HUES6 (cell line): ENCODE measurements around the gene GAB2.
"Not testable (repeated sequence)": the region's sequence is repeated elsewhere in the genome, so short reads cannot be mapped to it uniquely, and the experiment has no call there.

Source experiments
- H3K27ac ChIP-seq: 2 replicates; pipeline ENCODE4 v1.7.0; 2013; ENCODE audit warnings: low read depth, mild to moderate bottlenecking, low read length, inconsistent platforms
- H3K27me3 ChIP-seq: 2 replicates; pipeline ENCODE4 v1.6.1; 2013; ENCODE audit warnings: low read length; ENCODE audit not compliant: control insufficient read depth, insufficient read depth
- H3K36me3 ChIP-seq: 2 replicates; pipeline ENCODE4 v1.6.1; 2013; ENCODE audit warnings: low read length; ENCODE audit not compliant: control insufficient read depth, insufficient read depth
- H3K4me1 ChIP-seq: 2 replicates; pipeline ENCODE4 v1.6.1; 2013; ENCODE audit warnings: low read length; ENCODE audit not compliant: control insufficient read depth, insufficient read depth
- H3K4me3 ChIP-seq: 2 replicates; pipeline ENCODE4 v1.5.1; 2013; ENCODE audit warnings: low read depth, low read length
- H3K9ac ChIP-seq: one replicate; pipeline ENCODE4 v1.6.1; 2013; ENCODE audit warnings: mild to moderate bottlenecking, low read length
- H3K9me3 ChIP-seq: 2 replicates; pipeline ENCODE4 v1.6.1; 2013; ENCODE audit warnings: low read depth, low read length; ENCODE audit not compliant: control insufficient read depth, insufficient read depth

GAB2 gene

DNA sequence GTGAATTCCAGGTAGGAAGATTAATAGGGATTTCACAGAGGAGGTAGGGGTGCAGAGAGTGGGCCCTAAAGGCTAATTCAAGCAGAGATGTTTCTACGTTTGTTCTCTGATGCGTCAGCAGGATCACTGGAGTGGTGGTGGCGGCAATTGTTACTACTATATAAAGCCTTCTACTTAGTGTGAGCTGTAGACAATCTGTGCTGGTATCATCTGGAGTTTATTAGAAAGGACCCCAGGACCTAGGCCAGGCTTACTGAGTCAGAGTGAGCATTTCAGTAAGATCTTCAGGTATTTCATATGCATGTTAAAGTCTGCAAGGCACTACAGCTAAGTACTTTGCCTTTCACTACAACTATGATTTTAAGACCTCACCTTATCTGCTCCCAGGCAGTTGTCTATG lies 169.4 kb downstream of the GAB2 start:
- Histone ChIP-seq H3K27ac (no peak overlapping the region), H3K9me3 (no peaks in the 10 kb centered on the region), H3K36me3 (no peaks in the 10 kb centered on the region), H3K4me3 (no peak overlapping the region), H3K27me3 (no peaks in the 10 kb centered on the region), H3K4me1 (no peaks in the 10 kb centered on the region), H3K9ac (no peak overlapping the region)

DNA sequence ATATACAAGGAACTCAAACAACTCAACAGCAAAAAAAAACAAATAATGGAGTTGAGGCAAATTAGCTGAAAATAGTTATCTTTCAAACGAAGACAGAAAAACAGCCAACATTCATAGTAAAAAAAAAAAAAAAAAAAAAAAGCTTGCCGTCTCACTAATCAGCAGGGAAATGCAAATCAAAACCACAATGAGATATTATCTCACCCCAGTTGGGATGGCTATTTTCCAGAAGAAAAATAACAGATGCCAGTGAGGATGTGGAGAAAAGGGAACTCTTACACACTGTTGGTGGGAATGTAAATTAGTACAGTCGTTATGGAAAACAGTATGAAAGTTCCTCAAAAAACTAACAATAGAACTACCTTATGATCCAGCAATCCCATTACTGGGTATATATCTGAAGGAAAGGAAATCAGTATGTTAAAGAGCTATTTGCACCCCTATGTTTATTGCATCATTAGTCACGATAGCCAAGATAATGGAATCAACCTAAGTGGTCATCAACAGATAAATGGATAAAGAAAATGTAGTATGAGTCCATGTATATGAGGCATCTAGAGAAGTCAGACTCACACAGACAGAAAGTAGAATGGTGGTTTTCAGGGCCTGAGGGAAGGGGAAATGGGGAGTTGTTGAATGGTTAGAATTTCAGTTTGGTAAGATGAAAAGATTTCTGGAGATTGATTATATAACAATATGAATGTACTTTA lies 172.9 kb downstream of the GAB2 start:
- H3K27me3 ChIP-seq, result no peaks in the 10 kb centered on the region
- no peaks in the 10 kb centered on the region for H3K4me1 ChIP-seq
- H3K4me3 ChIP-seq, result no peak overlapping the region
- no peak overlapping the region for H3K27ac ChIP-seq
- no peaks in the 10 kb centered on the region for H3K9me3 ChIP-seq
- H3K9ac ChIP-seq, result no peak overlapping the region
- H3K36me3 ChIP-seq, result no peaks in the 10 kb centered on the region

DNA sequence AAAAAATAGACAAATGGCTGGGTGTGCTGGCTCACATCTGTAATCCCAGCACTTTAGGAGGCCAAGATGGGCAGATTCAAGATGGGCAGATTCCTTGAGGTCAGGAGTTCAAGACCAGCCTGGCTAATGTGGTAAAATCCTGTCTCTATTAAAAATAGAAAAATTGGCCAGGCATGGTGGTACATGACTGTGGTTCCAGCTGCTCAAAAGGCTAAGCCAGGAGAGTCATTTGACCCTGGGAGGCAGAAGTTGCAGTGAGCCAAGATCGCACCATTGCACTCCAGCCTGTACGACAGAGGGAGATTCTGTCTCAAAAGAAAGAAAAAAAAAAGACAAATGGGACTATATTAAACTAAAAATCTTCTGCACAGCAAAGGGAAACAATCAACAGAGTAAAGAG lies 173.5 kb downstream of the GAB2 start:
- no peak overlapping the region for H3K27ac ChIP-seq
- no peak overlapping the region for H3K9ac ChIP-seq
- no peaks in the 10 kb centered on the region for H3K27me3 ChIP-seq
- no peaks in the 10 kb centered on the region for H3K9me3 ChIP-seq
- no peaks in the 10 kb centered on the region for H3K36me3 ChIP-seq
- H3K4me3 ChIP-seq, result no peak overlapping the region
- no peaks in the 10 kb centered on the region for H3K4me1 ChIP-seq

DNA sequence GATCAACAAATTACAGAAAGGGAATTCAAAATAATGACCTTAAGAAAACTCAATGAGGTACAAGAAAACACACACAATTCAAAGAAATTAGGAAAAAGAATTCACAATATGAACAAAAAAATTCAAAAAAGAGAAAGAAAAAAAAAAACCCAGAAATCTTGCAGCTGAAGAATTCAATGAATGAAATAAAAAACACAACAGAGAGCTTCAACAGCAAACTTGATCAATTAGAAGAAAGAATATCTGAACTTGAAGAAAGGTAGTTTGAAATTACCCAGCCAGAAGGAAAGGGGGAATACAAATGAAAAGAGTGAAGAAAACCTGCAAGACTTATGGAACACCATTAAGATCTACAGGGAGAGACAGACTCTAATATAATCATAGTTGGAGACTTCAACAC lies 176.1 kb downstream of the GAB2 start:
- H3K9ac ChIP-seq, result no peak overlapping the region
- H3K4me1 ChIP-seq, result no peaks in the 10 kb centered on the region
- no peaks in the 10 kb centered on the region for H3K36me3 ChIP-seq
- no peaks in the 10 kb centered on the region for H3K9me3 ChIP-seq
- H3K27me3 ChIP-seq, result no peaks in the 10 kb centered on the region
- H3K27ac ChIP-seq, result no peak overlapping the region
- H3K4me3 ChIP-seq, result no peak overlapping the region

DNA sequence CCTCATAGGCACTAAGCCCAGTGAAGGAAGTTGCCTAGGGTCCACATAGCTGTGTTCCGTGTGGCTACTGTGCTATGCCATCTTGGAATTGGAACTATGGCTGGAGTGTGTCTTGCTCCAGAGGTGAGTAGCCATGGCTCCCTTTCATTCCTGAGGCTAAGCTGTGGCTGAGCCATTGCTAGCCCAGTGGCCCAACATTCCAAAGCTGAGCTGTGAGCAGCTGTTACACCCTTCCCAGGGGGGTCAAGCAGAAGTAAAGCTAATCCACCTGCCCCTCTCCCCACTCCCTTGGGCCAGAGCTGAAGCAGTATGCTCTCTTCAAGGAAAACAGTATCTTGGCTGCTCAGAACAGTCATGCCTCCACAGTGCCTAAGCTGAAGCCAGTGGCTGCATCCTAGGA lies 177.8 kb downstream of the GAB2 start:
- Histone ChIP-seq H3K9me3 (no peaks in the 10 kb centered on the region), H3K9ac (no peak overlapping the region), H3K27ac (no peak overlapping the region), H3K36me3 (no peaks in the 10 kb centered on the region), H3K27me3 (no peaks in the 10 kb centered on the region), H3K4me3 (no peak overlapping the region), H3K4me1 (no peaks in the 10 kb centered on the region)

DNA sequence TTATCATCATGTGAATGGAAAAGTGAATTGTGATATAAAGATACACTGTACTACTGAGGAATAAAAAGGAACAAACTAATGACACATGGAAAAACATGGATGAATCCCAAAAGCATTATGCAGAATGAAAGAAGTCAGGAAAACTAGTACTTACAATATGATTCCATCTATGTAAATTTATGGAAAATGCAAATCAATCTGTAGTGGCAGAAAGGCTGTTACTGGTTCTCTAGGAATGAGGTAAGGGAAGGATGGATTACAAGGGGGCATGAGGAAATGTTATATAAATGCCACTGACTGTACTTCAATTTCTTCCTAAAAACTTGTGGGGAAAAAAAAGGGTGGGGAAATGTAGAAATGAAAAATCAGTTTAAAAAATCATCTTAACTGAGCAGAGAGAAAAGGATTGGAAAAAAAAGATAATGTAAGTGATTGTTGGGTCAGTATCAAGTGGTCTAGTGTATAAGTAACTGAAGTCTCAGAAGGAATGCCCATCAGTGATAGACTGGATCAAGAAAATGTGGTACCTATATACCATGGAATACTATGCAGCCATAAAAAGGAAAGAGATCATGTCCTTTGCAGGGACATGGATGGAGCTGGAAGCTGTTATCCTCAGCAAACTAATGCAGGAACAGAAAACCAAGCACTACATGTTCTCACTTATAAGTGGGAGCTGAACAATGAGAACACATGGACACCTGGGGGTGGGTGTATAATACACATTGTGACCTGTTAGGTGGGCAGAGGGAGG lies 180.2 kb downstream of the GAB2 start:
- Histone ChIP-seq H3K9ac (no peak overlapping the region), H3K9me3 (no peaks in the 10 kb centered on the region), H3K27me3 (no peaks in the 10 kb centered on the region), H3K4me1 (no peaks in the 10 kb centered on the region), H3K27ac (no peak overlapping the region), H3K4me3 (no peak overlapping the region), H3K36me3 (no peaks in the 10 kb centered on the region)

DNA sequence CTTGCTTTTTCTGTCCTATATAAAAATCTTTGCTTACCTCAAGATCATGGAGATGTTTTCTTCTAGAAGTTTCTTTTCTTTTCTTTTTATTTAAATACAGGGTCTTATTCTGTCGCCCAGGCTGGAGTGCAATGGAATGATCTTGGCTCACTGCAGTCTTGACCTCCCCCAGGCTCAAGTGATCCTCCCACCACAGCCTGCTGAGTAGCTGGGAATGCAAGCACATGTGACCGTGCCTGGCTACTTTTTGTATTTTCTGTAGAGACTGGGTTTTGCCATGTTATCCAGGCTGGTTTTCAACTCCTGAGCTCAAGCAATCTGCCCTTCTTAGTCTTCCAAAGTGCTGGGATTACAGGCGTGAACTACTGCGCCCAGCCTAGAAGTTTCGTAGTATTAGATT lies 183.6 kb downstream of the GAB2 start:
- Histone ChIP-seq H3K4me1 (no peaks in the 10 kb centered on the region), H3K27ac (no peak overlapping the region), H3K9ac (no peak overlapping the region), H3K4me3 (no peak overlapping the region), H3K9me3 (no peaks in the 10 kb centered on the region), H3K36me3 (no peaks in the 10 kb centered on the region), H3K27me3 (no peaks in the 10 kb centered on the region)

DNA sequence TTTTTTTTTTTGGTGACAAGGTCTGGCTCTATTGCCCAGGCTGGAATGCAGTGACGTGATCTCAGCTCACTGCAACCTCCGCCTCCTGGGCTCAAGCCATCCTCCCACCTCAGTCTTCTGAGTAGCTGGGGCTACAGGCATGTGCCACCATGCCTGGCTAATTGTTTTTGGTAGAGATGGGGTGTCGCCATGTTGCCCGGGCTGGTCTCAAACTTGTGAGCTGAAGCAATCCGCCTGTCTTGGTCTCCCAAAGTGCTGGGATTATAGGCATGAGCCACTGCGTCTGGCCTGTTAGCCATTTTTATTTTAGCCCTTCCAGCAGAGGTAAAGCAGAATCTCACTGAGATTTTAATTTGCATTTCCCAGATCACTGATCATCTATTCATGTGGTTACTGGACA lies 184.6 kb downstream of the GAB2 start:
- not testable (repeated sequence) for H3K27me3 ChIP-seq, H3K9me3 ChIP-seq, H3K4me1 ChIP-seq, H3K4me3 ChIP-seq, H3K27ac ChIP-seq, H3K9ac ChIP-seq, H3K36me3 ChIP-seq

DNA sequence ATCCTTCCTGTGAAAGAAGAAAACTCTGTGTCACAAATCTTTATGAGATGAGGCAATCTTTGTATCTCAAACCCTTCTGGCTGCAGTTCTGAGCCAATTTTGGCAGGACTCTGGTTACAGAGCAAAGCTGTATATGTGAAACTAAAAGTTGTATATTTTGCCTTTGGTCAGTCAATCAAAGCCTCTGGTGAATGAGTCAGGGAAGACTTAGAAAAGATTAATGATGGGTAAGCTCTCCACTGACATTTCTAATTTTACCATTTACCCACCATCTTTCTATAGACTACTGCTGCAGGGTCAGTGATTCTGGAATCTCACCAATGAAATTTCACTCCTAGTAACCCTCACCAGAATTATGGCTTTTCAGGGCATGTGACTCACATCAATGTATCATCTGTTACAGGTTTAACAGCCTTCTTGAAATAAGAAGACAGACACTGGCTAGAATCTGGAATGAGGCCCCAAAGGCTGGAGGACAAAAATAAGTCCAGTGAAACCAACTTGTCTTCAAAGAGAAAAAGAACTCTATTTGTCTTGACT lies 185.6 kb downstream of the GAB2 start:
- no peak overlapping the region for H3K27ac ChIP-seq
- no peaks in the 10 kb centered on the region for H3K9me3 ChIP-seq
- H3K36me3 ChIP-seq, result no peaks in the 10 kb centered on the region
- no peak overlapping the region for H3K9ac ChIP-seq
- H3K4me3 ChIP-seq, result no peak overlapping the region
- no peaks in the 10 kb centered on the region for H3K27me3 ChIP-seq
- no peaks in the 10 kb centered on the region for H3K4me1 ChIP-seq

DNA sequence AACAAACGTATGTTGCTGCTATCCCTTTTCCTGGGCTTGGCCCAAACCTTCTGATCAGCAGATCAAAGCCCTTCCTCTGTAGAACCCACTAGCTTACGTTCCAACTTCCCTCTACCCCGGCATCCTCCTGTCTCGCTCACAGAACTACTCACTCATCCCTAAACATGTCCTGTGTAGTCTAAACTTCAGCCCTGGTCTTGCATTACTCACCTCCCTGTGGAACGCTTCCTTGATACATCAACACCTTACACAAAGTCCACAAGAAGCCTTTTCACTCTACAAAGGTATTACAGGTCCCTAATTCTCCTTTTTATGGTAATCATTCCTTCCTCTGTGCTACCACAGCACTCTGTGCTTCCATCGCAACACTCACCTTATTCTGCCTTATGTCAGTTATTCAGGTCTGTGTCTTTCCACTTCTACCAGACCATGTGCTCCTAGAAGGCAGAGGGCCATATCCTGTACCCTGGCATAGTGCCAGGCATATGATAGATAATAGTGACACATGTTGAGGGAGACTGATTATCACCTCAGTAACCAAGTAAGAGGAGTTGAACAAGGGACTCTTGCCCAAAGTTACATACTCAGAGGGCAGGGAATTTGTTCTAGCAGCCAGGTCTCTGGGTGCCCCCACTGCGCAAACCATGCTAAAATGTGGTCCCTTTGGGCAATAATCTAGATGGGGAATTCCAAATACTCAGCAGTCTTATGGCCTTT lies 187.3 kb downstream of the GAB2 start:
- Histone ChIP-seq H3K36me3 (peaks cover 3% of the 10 kb centered on the region; the same call in 1 of the 2 replicates), H3K4me3 (no peak overlapping the region), H3K27ac (no peak overlapping the region)

DNA sequence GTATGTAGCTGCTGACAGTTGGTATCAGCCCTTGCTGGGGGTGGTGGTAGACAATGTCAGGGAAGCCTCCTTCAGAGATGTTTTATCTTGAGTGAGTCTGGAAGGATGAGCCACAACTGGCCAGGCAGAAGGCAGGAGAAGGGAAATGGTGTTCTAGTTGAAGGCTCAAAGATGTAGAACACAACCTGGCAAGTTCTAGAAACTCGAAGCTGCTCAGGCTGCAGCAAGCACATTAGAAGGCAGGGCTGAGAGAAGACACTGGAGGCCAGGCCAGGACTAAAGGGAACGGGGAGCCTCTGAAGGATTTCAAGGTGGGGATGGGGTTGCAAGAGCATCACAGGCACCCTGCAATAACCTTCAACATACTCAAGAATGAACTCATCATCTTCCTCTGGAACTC lies 188.5 kb downstream of the GAB2 start:
- no peak overlapping the region for H3K9ac ChIP-seq
- no peak overlapping the region for H3K4me3 ChIP-seq
- H3K9me3 ChIP-seq, result no peaks in the 10 kb centered on the region
- no peak overlapping the region for H3K27ac ChIP-seq
- H3K27me3 ChIP-seq, result no peaks in the 10 kb centered on the region
- H3K4me1 ChIP-seq, result no peaks in the 10 kb centered on the region
- H3K36me3 ChIP-seq, result peaks cover 14% of the 10 kb centered on the region

More for the DNA sequence above, 187.3 kb downstream of the GAB2 start:
- no peak overlapping the region for H3K9ac ChIP-seq
- H3K9me3 ChIP-seq, result no peaks in the 10 kb centered on the region
- no peaks in the 10 kb centered on the region for H3K27me3 ChIP-seq
- no peaks in the 10 kb centered on the region for H3K4me1 ChIP-seq
